ENCODE results near the gene HMOX1. TPM values are rescaled to one million over a fixed set of nuclear protein-coding genes. Genes with fewer than 3 reads are reported as not detected.

The HMOX1 gene
- total and polyA plus RNA-seq, 4 donors, result 18.7 to 108 (median 59.7) TPM

DNA sequence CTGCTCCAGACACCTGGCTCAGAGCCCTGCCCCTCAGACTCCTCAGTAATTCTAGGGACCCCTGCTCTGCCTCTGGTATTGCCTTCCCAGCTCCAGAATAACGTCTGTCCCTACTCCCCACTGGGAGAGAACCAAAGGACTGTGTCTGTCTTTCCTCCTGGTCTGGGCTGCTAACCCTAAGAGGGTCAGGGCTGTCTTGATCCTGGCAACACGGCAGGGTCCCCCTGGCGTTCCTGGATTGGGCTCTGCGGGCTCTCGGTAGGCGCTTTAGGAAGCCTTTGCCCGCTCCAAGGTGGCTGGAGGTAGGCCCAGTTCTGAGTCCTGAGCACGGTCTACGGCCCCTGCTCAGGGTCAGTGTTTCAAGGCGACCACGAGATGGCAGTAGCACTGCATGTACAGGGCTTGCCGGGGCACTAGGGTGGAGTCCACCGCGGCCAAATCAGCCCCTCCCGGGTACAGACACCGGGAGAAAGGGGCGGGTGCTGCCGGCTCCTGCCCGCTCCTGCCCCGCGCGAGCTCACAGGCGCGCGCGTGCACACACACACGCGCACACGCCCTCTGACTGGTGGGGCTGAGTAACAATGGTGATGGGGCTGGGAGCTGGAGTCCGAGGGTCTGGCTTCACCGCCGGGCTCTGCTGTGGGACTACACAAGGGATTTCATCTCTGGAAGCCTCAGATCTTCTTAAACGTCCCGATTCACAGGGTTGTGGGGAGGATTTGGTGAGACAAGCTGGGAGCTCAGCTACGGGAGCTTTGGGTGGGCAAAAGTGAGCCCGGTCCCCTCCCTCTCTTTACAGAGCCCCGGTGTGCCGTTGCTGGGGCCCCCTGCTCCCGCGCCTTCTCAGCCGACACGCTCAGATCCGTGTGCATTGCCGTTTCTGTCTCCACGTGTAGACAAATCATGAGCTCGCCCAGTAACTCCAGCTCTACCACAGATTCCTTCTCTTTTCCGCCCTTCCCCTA lies 30.1 kb upstream of the HMOX1 start:
- peak overlapping the region; percentile 45 to 58 for H3K27ac ChIP-seq (ENCODE audit: low read depth in 1 of 2, low read length in 2 of 2)
- WGBS, result 2% methylated on average over 47 of the region's 47 CpGs
- DNase-seq (ENCODE audit: low spot score), result peak; percentile 89
- H3K4me1 ChIP-seq (ENCODE audit: control insufficient read depth in 4 of 4, insufficient read depth in 4 of 4, low read length in 3 of 4), result peaks cover 5 to 20% (median 16%) of the 10 kb centered on the region in 4 donors
- TF ChIP-seq RXRA (IDR thresholded peaks at IDR 0.05) (peak; percentile 46 to 61), HNF4G (IDR thresholded peaks at IDR 0.05) (no peak), GABPA (IDR thresholded peaks at IDR 0.05 in 1 of 2, conservative IDR thresholded peaks at IDR 0.05 in 1 of 2) (no peak), HNF4A (conservative IDR thresholded peaks at IDR 0.05) (peak; percentile 49 to 70), SP1 (IDR thresholded peaks at IDR 0.05) (peak; percentile 47), RAD21 (IDR thresholded peaks at IDR 0.05) (peak; percentile 98 to 99)
- TF ChIP-seq, protein P1, sequence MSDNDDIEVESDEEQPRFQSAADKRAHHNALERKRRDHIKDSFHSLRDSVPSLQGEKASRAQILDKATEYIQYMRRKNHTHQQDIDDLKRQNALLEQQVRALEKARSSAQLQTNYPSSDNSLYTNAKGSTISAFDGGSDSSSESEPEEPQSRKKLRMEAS (IDR thresholded peaks at IDR 0.05), result no peak
- TF ChIP-seq, protein P2, sequence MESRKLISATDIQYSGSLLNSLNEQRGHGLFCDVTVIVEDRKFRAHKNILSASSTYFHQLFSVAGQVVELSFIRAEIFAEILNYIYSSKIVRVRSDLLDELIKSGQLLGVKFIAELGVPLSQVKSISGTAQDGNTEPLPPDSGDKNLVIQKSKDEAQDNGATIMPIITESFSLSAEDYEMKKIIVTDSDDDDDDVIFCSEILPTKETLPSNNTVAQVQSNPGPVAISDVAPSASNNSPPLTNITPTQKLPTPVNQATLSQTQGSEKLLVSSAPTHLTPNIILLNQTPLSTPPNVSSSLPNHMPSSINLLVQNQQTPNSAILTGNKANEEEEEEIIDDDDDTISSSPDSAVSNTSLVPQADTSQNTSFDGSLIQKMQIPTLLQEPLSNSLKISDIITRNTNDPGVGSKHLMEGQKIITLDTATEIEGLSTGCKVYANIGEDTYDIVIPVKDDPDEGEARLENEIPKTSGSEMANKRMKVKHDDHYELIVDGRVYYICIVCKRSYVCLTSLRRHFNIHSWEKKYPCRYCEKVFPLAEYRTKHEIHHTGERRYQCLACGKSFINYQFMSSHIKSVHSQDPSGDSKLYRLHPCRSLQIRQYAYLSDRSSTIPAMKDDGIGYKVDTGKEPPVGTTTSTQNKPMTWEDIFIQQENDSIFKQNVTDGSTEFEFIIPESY (IDR thresholded peaks at IDR 0.05), result no peak
- TF ChIP-seq, protein P3, sequence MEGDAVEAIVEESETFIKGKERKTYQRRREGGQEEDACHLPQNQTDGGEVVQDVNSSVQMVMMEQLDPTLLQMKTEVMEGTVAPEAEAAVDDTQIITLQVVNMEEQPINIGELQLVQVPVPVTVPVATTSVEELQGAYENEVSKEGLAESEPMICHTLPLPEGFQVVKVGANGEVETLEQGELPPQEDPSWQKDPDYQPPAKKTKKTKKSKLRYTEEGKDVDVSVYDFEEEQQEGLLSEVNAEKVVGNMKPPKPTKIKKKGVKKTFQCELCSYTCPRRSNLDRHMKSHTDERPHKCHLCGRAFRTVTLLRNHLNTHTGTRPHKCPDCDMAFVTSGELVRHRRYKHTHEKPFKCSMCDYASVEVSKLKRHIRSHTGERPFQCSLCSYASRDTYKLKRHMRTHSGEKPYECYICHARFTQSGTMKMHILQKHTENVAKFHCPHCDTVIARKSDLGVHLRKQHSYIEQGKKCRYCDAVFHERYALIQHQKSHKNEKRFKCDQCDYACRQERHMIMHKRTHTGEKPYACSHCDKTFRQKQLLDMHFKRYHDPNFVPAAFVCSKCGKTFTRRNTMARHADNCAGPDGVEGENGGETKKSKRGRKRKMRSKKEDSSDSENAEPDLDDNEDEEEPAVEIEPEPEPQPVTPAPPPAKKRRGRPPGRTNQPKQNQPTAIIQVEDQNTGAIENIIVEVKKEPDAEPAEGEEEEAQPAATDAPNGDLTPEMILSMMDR (IDR thresholded peaks at IDR 0.05; ENCODE audit: low read depth, low read length, missing input control), result peak; percentile 95
- TF ChIP-seq, protein P4, sequence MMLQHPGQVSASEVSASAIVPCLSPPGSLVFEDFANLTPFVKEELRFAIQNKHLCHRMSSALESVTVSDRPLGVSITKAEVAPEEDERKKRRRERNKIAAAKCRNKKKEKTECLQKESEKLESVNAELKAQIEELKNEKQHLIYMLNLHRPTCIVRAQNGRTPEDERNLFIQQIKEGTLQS (IDR thresholded peaks at IDR 0.05), result no peak
- peak overlapping the region; percentile 5 to 23 for H3K9ac ChIP-seq (ENCODE audit: low read depth in 1 of 2, low read length in 2 of 2)
- H3K4me3 ChIP-seq (ENCODE audit: low read depth in 1 of 3, low read length in 3 of 3), result peak overlapping the region; percentile 41 to 55 (median 49)
- H3K9me3 ChIP-seq (ENCODE audit: control insufficient read depth in 4 of 4, low read length in 3 of 4), result no peaks in the 10 kb centered on the region
- no peaks in the 10 kb centered on the region for H3K27me3 ChIP-seq (ENCODE audit: control insufficient read depth in 4 of 4, insufficient read depth in 4 of 4, low read length in 3 of 4)
- peaks cover 0 to 17% (median 6%) of the 10 kb centered on the region in 4 donors for H3K36me3 ChIP-seq (ENCODE audit: control insufficient read depth in 4 of 4, insufficient read depth in 3 of 4, low read depth in 1 of 4, low read length in 3 of 4)

DNA sequence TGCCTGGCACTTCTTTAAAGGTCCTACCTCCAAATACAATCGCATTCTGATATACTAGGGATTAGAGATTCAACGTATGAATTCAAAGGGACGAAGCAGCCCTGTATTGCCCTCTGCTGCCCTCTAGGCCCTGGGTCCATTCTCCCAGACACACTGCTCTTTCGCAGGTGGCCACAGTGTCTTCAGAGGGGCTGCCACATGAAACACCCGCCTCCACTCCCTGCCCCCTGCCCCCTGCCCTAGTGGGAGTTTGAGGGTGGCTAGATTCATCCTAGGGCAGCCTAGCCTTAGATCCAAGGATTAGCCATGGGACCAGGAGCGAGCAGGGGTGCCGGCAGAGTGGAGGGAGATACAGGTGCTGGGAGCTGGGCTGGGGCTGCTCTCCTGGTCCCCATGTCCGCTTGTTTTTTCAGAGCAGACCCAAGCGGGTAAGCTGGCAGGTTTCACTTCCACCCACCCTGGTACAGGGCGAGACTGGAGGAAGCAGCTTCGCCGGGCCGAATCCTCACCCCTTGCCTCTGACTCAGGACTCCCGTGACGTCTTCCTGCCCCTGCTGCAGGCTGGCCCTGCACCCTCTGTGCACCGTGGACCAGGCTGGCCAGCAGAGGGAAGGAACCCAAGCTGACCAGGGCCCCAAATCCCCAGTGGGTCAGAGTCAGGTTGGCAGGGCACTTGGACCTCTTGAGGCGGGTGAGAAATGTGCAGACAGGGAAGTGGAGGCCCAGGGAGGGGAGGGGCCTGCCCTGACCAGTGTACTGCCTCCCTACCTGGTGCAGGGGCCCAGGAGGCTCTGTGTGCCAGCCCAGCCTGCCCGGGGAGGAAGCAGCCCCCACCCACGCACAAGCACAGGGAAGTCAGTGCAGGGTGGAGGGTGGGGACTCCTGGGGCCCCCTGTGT lies 28.4 kb upstream of the HMOX1 start:
- Histone ChIP-seq H3K27me3 (ENCODE audit: control insufficient read depth in 4 of 4, insufficient read depth in 4 of 4, low read length in 3 of 4) (no peaks in the 10 kb centered on the region), H3K27ac (ENCODE audit: low read depth in 1 of 2, low read length in 2 of 2) (peak overlapping the region; percentile 26 to 50), H3K4me3 (ENCODE audit: low read depth in 1 of 3, low read length in 3 of 3) (no peak overlapping the region), H3K9me3 (ENCODE audit: control insufficient read depth in 4 of 4, low read length in 3 of 4) (no peaks in the 10 kb centered on the region), H3K9ac (ENCODE audit: low read depth in 1 of 2, low read length in 2 of 2) (no peak overlapping the region), H3K4me1 (ENCODE audit: control insufficient read depth in 4 of 4, insufficient read depth in 4 of 4, low read length in 3 of 4) (peaks cover 5 to 20% (median 16%) of the 10 kb centered on the region in 4 donors), H3K36me3 (ENCODE audit: control insufficient read depth in 4 of 4, insufficient read depth in 3 of 4, low read depth in 1 of 4, low read length in 3 of 4) (peaks cover 0 to 6% (median 2%) of the 10 kb centered on the region in 4 donors)
- 56% methylated on average over 19 of the region's 19 CpGs for WGBS
- no peak for DNase-seq (ENCODE audit: low spot score)
- TF ChIP-seq, protein P4 (IDR thresholded peaks at IDR 0.05), result no peak
- TF ChIP-seq JUND (IDR thresholded peaks at IDR 0.05) (no peak), NR2F2 (IDR thresholded peaks at IDR 0.05) (no peak), TAF1 (conservative IDR thresholded peaks at IDR 0.05) (no peak), EGR1 (IDR thresholded peaks at IDR 0.05; ENCODE audit: low read depth in 2 of 2) (no peak), RAD21 (IDR thresholded peaks at IDR 0.05) (peak; percentile 18 to 54), GABPA (IDR thresholded peaks at IDR 0.05 in 1 of 2, conservative IDR thresholded peaks at IDR 0.05 in 1 of 2) (no peak), FOXA1 (IDR thresholded peaks at IDR 0.05) (no peak), HNF4A (conservative IDR thresholded peaks at IDR 0.05) (peak; percentile 35 to 71), SP1 (IDR thresholded peaks at IDR 0.05) (no peak), HNF4G (IDR thresholded peaks at IDR 0.05) (no peak), FOXA2 (IDR thresholded peaks at IDR 0.05) (no peak), RXRA (IDR thresholded peaks at IDR 0.05) (peak; percentile 10 to 23)
- TF ChIP-seq, protein P5, sequence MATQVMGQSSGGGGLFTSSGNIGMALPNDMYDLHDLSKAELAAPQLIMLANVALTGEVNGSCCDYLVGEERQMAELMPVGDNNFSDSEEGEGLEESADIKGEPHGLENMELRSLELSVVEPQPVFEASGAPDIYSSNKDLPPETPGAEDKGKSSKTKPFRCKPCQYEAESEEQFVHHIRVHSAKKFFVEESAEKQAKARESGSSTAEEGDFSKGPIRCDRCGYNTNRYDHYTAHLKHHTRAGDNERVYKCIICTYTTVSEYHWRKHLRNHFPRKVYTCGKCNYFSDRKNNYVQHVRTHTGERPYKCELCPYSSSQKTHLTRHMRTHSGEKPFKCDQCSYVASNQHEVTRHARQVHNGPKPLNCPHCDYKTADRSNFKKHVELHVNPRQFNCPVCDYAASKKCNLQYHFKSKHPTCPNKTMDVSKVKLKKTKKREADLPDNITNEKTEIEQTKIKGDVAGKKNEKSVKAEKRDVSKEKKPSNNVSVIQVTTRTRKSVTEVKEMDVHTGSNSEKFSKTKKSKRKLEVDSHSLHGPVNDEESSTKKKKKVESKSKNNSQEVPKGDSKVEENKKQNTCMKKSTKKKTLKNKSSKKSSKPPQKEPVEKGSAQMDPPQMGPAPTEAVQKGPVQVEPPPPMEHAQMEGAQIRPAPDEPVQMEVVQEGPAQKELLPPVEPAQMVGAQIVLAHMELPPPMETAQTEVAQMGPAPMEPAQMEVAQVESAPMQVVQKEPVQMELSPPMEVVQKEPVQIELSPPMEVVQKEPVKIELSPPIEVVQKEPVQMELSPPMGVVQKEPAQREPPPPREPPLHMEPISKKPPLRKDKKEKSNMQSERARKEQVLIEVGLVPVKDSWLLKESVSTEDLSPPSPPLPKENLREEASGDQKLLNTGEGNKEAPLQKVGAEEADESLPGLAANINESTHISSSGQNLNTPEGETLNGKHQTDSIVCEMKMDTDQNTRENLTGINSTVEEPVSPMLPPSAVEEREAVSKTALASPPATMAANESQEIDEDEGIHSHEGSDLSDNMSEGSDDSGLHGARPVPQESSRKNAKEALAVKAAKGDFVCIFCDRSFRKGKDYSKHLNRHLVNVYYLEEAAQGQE (IDR thresholded peaks at IDR 0.05), result no peak
- TF ChIP-seq, protein P2 (IDR thresholded peaks at IDR 0.05), result no peak
